ENCODE data around the gene EPB41L1.
A peak's percentile ranks its signal among the peaks of the same experiment; 100 is the strongest.

The EPB41L1 gene

GRCh38 chr20:36231331-36231730 lies 76.8 kb downstream of the EPB41L1 start:
- no peak for DNase-seq
- no peaks in the 10 kb centered on the region for H3K4me1 ChIP-seq (ENCODE audit: control insufficient read depth, insufficient read depth, low read length, poor library complexity, severe bottlenecking)
- no peaks in the 10 kb centered on the region for H3K27me3 ChIP-seq (replicated peaks; ENCODE audit: control insufficient read depth, insufficient read depth, low read length, poor library complexity, severe bottlenecking)
- no peak overlapping the region for H3K4me3 ChIP-seq (ENCODE audit: insufficient read depth, low read depth, low read length, poor library complexity, severe bottlenecking)
- H3K36me3 ChIP-seq (ENCODE audit: control insufficient read depth, insufficient read depth, low read length), result no peaks in the 10 kb centered on the region
- H3K9me3 ChIP-seq (ENCODE audit: control insufficient read depth, low read length), result no peaks in the 10 kb centered on the region
- H3K27ac ChIP-seq (ENCODE audit: insufficient read depth, low read length, poor library complexity, severe bottlenecking), result no peak overlapping the region

GRCh38 chr20:36234771-36235320 lies 80.3 kb downstream of the EPB41L1 start:
- Histone ChIP-seq H3K9me3 (ENCODE audit: control insufficient read depth, low read length) (no peaks in the 10 kb centered on the region), H3K27me3 (replicated peaks; ENCODE audit: control insufficient read depth, insufficient read depth, low read length, poor library complexity, severe bottlenecking) (no peaks in the 10 kb centered on the region), H3K4me1 (ENCODE audit: control insufficient read depth, insufficient read depth, low read length, poor library complexity, severe bottlenecking) (peaks cover 6% of the 10 kb centered on the region), H3K4me3 (ENCODE audit: insufficient read depth, low read depth, low read length, poor library complexity, severe bottlenecking) (no peak overlapping the region), H3K36me3 (ENCODE audit: control insufficient read depth, insufficient read depth, low read length) (peaks cover 3% of the 10 kb centered on the region), H3K27ac (ENCODE audit: insufficient read depth, low read length, poor library complexity, severe bottlenecking) (no peak overlapping the region)
- DNase-seq, result no peak

DNA sequence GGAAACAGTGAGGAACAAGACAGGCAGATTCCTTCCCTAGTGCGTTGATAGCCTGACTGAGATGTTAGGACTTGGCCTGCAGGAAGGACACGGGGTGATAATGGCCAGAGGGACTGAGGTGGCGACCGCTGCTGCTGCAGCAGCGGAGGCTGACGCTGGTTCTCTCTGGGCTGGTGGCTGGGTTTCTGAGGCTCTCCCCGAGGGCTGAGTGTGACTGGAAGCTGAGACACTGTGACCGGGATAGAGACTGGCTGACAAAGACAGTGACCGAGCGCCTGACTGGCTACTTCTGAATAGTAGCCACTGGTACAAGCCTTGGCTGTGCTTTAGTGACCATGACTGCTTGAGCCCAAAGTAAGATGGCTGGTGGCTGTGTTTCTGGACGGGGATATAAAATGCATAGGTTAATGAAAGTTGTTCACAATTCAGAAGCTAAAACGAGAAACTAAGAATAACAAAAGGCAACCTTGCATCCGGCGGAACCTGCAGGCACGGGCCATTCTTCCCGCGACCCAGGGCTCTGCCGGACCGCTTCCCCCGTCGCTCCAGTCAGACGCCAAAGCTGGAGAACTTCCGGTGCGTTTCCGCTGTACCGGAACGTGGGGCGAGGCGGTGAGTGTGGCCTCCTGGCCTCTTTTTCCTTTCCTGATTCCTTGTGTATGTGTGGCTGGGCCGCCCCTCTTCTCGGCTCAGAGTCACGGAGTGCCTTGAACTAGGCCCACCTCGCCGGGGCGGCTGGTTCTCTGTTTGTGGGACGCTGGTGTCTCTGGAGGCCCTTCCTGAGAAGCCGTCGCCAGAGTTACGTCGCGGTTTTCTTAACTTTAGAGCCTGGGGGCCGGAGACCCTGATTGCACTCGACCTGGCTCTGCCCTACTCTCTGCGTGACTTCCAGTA lies 81.6 kb downstream of the EPB41L1 start, which contains the start of gene AAR2:
AAR2 (plus strand) TSS at position 587 of the 894 bp plus-strand sequence. CDS start 3,391 bp downstream, outside the sequence.
- Histone ChIP-seq H3K36me3 (ENCODE audit: control insufficient read depth, insufficient read depth, low read length) (peaks cover 15% of the 10 kb centered on the region), H3K27ac (ENCODE audit: insufficient read depth, low read length, poor library complexity, severe bottlenecking) (peak within 1 kb of the TSS; percentile 67), H3K9me3 (ENCODE audit: control insufficient read depth, low read length) (no peaks in the 10 kb centered on the region), H3K4me1 (ENCODE audit: control insufficient read depth, insufficient read depth, low read length, poor library complexity, severe bottlenecking) (peaks cover 6% of the 10 kb centered on the region), H3K4me3 (ENCODE audit: insufficient read depth, low read depth, low read length, poor library complexity, severe bottlenecking) (peak within 1 kb of the TSS; percentile 88), H3K27me3 (replicated peaks; ENCODE audit: control insufficient read depth, insufficient read depth, low read length, poor library complexity, severe bottlenecking) (no peaks in the 10 kb centered on the region)
- peak; percentile 42 to 55 (median 50) for DNase-seq

- DNase-seq, result no peak
- Histone ChIP-seq H3K36me3 (ENCODE audit: control insufficient read depth, insufficient read depth, low read length) (peaks cover 19% of the 10 kb centered on the region), H3K4me3 (ENCODE audit: insufficient read depth, low read depth, low read length, poor library complexity, severe bottlenecking) (peak overlapping the region; percentile 88), H3K27me3 (replicated peaks; ENCODE audit: control insufficient read depth, insufficient read depth, low read length, poor library complexity, severe bottlenecking) (no peaks in the 10 kb centered on the region), H3K9me3 (ENCODE audit: control insufficient read depth, low read length) (no peaks in the 10 kb centered on the region), H3K27ac (ENCODE audit: insufficient read depth, low read length, poor library complexity, severe bottlenecking) (peak overlapping the region; percentile 67), H3K4me1 (ENCODE audit: control insufficient read depth, insufficient read depth, low read length, poor library complexity, severe bottlenecking) (peaks cover 6% of the 10 kb centered on the region)
Measured at GRCh38 chr20:36236786-36237121, 82.2 kb downstream of the EPB41L1 start.

DNA sequence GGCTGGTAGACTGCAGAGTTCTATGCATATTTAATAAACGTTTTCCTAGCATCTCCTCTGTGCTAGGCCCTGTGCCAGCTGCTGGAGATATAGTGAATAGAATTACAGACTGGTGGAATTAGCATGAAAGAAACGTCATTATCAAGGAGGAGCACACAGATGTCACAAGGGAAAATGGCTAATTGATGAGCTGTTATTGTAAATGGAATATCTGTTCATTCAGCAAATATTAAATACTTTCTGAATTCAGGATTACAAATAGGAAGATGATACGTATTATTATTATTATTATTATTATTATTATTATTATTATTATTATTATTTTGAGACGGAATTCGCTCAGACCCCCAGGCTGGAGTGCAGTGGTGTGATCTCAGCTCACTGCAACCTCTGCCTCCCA lies 82.9 kb downstream of the EPB41L1 start:
- Histone ChIP-seq H3K27me3 (replicated peaks; ENCODE audit: control insufficient read depth, insufficient read depth, low read length, poor library complexity, severe bottlenecking) (no peaks in the 10 kb centered on the region), H3K4me3 (ENCODE audit: insufficient read depth, low read depth, low read length, poor library complexity, severe bottlenecking) (peak overlapping the region; percentile 88), H3K4me1 (ENCODE audit: control insufficient read depth, insufficient read depth, low read length, poor library complexity, severe bottlenecking) (peaks cover 6% of the 10 kb centered on the region), H3K27ac (ENCODE audit: insufficient read depth, low read length, poor library complexity, severe bottlenecking) (no peak overlapping the region), H3K9me3 (ENCODE audit: control insufficient read depth, low read length) (no peaks in the 10 kb centered on the region), H3K36me3 (ENCODE audit: control insufficient read depth, insufficient read depth, low read length) (peaks cover 19% of the 10 kb centered on the region)
- DNase-seq, result no peak

GRCh38 chr20:36238153-36238552 lies 83.6 kb downstream of the EPB41L1 start:
- Histone ChIP-seq H3K36me3 (ENCODE audit: control insufficient read depth, insufficient read depth, low read length) (peaks cover 24% of the 10 kb centered on the region), H3K27me3 (replicated peaks; ENCODE audit: control insufficient read depth, insufficient read depth, low read length, poor library complexity, severe bottlenecking) (no peaks in the 10 kb centered on the region), H3K4me1 (ENCODE audit: control insufficient read depth, insufficient read depth, low read length, poor library complexity, severe bottlenecking) (peaks cover 6% of the 10 kb centered on the region), H3K4me3 (ENCODE audit: insufficient read depth, low read depth, low read length, poor library complexity, severe bottlenecking) (no peak overlapping the region), H3K9me3 (ENCODE audit: control insufficient read depth, low read length) (no peaks in the 10 kb centered on the region), H3K27ac (ENCODE audit: insufficient read depth, low read length, poor library complexity, severe bottlenecking) (no peak overlapping the region)
- no peak for DNase-seq

DNA sequence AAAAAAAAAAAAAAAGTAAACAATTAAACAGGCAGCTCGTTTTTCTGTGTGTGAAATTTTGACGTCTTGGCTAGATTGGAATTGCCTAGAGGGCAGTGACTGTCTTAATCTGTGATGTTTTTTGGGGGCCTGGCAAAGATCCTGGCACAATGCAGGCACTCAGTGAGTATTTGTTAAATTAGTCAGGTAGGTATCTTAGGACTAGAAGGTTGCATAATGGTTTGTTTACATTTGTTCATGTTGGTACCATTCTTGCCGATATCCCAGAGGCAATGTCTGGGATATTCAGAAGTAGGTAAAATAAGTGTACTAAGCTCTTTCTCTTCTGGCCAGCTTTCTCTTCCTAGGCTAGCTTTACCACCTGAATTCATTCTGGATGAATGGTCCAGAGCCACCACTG lies 84.2 kb downstream of the EPB41L1 start:
- no peak for DNase-seq
- Histone ChIP-seq H3K4me3 (ENCODE audit: insufficient read depth, low read depth, low read length, poor library complexity, severe bottlenecking) (no peak overlapping the region), H3K9me3 (ENCODE audit: control insufficient read depth, low read length) (no peaks in the 10 kb centered on the region), H3K36me3 (ENCODE audit: control insufficient read depth, insufficient read depth, low read length) (peaks cover 30% of the 10 kb centered on the region), H3K27me3 (replicated peaks; ENCODE audit: control insufficient read depth, insufficient read depth, low read length, poor library complexity, severe bottlenecking) (no peaks in the 10 kb centered on the region), H3K27ac (ENCODE audit: insufficient read depth, low read length, poor library complexity, severe bottlenecking) (no peak overlapping the region), H3K4me1 (ENCODE audit: control insufficient read depth, insufficient read depth, low read length, poor library complexity, severe bottlenecking) (peaks cover 6% of the 10 kb centered on the region)

GRCh38 chr20:36240076-36240475 lies 85.5 kb downstream of the EPB41L1 start:
- H3K4me1 ChIP-seq (ENCODE audit: control insufficient read depth, insufficient read depth, low read length, poor library complexity, severe bottlenecking), result peaks cover 6% of the 10 kb centered on the region
- no peak overlapping the region for H3K27ac ChIP-seq (ENCODE audit: insufficient read depth, low read length, poor library complexity, severe bottlenecking)
- H3K9me3 ChIP-seq (ENCODE audit: control insufficient read depth, low read length), result no peaks in the 10 kb centered on the region
- H3K4me3 ChIP-seq (ENCODE audit: insufficient read depth, low read depth, low read length, poor library complexity, severe bottlenecking), result no peak overlapping the region
- DNase-seq, result no peak
- no peaks in the 10 kb centered on the region for H3K27me3 ChIP-seq (replicated peaks; ENCODE audit: control insufficient read depth, insufficient read depth, low read length, poor library complexity, severe bottlenecking)
- peaks cover 44% of the 10 kb centered on the region for H3K36me3 ChIP-seq (ENCODE audit: control insufficient read depth, insufficient read depth, low read length)

DNA sequence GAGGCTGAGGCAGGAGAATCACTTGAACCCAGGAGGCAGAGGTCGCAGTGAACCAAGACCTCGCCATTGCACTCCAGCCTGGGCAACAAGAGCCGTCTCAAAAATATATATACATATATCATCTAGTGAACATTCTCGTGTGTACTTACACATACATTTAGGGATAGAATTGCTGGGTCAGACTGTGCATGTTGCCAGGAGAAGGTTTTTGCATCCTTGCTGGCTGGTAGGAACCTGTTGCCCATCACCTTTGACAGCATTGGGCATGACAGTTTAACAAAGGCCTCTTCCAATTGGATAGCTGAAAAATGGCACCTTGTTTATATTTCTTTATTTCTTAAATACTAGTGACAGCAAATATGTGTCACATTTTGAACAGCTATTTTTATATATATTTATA lies 87.1 kb downstream of the EPB41L1 start:
- Histone ChIP-seq H3K4me3 (ENCODE audit: insufficient read depth, low read depth, low read length, poor library complexity, severe bottlenecking) (no peak overlapping the region), H3K9me3 (ENCODE audit: control insufficient read depth, low read length) (no peaks in the 10 kb centered on the region), H3K36me3 (ENCODE audit: control insufficient read depth, insufficient read depth, low read length) (peaks cover 60% of the 10 kb centered on the region), H3K27ac (ENCODE audit: insufficient read depth, low read length, poor library complexity, severe bottlenecking) (no peak overlapping the region), H3K27me3 (replicated peaks; ENCODE audit: control insufficient read depth, insufficient read depth, low read length, poor library complexity, severe bottlenecking) (no peaks in the 10 kb centered on the region), H3K4me1 (ENCODE audit: control insufficient read depth, insufficient read depth, low read length, poor library complexity, severe bottlenecking) (peaks cover 6% of the 10 kb centered on the region)
- DNase-seq, result no peak

GRCh38 chr20:36243726-36244125 lies 89.2 kb downstream of the EPB41L1 start:
- no peaks in the 10 kb centered on the region for H3K4me1 ChIP-seq (ENCODE audit: control insufficient read depth, insufficient read depth, low read length, poor library complexity, severe bottlenecking)

More at GRCh38 chr20:36243726-36244125, 89.2 kb downstream of the EPB41L1 start:
- no peaks in the 10 kb centered on the region for H3K9me3 ChIP-seq (ENCODE audit: control insufficient read depth, low read length)
- no peak overlapping the region for H3K27ac ChIP-seq (ENCODE audit: insufficient read depth, low read length, poor library complexity, severe bottlenecking)
- DNase-seq, result no peak
- no peaks in the 10 kb centered on the region for H3K27me3 ChIP-seq (replicated peaks; ENCODE audit: control insufficient read depth, insufficient read depth, low read length, poor library complexity, severe bottlenecking)
- peaks cover 78% of the 10 kb centered on the region for H3K36me3 ChIP-seq (ENCODE audit: control insufficient read depth, insufficient read depth, low read length)
- H3K4me3 ChIP-seq (ENCODE audit: insufficient read depth, low read depth, low read length, poor library complexity, severe bottlenecking), result no peak overlapping the region
